Forelimb muscle (tissue), 1 donor: Measurements from ENCODE around the gene MXRA7. TPM values are rescaled to one million over a fixed set of nuclear protein-coding genes. Genes with fewer than 3 reads are reported as not detected.

ENCODE experiments used
- DNase-seq: peaks from one replicate; pipeline ENCODE4 v3.0.0-alpha.2; 2013; ENCODE audit warnings: low read depth
- polyA plus RNA-seq: library from polyadenylated mRNA; unstranded; fragments of 120-200 nt; gene quantifications from one replicate; pipeline ENCODE4 v1.2.1, GENCODE V29; 2013; ENCODE audit not compliant: insufficient read length

Gene MXRA7
- polyA plus RNA-seq, 1 donor: 135 TPM

DNA sequence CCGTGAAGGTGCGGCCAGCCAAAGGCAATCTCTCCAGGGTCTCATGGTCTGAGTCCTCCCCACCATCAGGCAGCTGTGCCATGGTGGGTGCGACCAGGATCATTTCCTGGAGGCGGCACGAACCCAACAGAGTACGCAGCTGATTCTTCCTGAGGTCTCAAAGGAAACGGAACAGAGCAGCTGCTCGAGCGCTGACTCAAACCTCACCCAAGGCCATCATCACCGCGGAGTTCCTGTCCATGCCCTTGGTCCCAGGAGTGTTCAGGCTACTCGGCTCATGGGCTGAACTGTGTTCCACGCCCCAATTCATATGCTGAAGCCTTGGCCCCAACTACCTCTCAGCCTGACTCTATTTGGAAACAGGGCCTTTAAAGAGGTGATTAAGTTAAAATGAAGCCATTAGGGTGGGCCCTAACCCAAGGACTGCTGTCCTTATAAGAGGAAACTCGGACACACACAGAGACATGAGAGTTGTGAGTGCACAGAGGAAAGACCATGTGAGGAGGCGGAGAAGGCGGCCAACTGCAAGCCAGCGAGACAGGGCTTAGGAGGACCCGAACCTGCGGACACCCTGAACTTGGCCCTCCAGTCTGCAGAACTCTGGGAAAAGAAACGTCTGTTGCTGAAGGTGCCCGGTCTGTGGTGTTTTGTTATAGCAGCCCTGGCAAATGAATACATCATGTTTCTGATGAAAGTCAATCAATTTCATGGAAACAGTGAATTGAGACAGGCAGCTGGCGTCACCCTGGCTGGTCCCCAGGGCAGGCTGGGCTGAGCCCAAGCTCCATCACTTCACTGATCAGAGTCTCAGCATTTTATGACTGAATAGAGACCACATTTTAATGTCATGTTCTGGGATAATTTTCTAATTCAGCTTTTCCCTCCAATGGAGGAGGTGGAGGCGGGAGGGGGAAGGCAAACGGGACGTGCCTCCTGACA, 13.7 kb downstream of the MXRA7 start:
- DNase-seq: no peak

DNA sequence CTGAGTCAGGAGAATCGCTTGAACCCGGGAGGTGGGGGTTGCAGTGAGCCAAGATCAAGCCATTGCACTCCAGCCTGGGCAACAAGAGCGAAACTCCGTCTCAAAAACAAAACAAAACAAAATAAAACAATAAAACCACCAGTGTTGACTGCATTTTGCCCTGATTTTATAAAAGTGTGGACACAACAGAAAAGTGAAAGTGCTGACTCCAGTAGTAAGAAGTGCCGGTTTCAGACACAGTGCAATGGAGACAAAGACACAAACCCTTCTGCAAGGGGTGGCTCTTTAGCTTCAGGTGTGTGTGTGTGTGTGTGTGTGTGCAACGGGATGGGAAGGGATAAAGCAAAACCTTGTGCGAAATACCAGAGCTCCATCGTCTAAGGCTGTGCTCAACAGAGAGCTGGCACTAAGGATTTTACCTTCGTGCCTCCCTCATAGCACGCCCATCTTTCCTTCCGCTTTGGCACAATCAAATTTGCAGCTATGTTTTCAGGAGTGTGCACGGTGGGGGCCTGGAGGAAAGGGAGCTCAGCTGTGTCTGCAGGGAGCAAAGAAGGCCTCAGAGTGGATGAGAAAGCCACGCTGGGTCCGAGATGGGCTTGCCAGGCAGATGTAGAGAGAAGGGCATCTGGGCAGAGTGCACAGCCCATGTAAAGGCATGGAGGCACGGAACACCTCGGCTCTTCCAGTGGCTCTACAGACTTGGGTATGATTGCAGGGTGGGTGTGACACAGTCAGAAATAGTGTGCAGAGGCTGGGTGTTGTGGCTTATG, 15.5 kb downstream of the MXRA7 start:
- no peak for DNase-seq

DNA sequence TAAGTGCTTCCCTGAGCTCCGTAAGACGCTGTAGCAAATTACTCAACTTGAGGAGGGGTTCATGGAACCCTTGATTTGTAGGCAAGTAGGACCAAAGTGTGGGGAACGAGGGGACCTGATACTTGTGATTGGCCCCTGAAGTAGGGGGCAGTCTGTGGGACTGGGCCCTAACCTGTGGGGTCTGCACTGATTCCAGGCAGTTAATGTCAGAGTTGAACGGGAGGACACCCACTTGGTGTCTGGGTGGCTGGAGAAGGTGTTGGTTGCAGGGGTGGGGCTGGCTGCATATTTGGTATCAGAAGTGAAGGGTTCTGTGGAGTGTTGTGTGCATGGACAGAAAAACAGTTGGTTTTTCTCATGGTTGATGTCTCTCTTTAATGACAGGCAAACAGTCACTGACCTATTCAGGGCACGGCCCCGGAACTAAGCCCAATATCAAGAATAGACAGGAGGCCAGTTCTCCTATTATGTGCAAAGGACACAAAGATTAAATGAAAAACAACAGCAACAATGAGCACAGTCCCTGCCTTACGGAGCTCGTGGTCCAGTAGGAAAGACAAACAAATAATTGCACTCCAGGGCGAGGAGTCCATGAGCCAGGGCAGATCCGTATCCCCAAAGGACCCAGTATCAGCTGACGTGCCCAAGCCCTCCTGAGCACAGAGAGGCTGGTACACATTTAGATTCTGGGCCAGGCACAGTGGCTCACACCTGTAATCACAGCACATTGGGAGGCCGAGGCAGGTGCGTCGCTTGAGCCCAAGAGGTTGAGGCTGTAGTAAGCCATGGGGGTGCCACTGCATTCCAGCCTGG, 19.2 kb downstream of the MXRA7 start:
- no peak for DNase-seq

DNA sequence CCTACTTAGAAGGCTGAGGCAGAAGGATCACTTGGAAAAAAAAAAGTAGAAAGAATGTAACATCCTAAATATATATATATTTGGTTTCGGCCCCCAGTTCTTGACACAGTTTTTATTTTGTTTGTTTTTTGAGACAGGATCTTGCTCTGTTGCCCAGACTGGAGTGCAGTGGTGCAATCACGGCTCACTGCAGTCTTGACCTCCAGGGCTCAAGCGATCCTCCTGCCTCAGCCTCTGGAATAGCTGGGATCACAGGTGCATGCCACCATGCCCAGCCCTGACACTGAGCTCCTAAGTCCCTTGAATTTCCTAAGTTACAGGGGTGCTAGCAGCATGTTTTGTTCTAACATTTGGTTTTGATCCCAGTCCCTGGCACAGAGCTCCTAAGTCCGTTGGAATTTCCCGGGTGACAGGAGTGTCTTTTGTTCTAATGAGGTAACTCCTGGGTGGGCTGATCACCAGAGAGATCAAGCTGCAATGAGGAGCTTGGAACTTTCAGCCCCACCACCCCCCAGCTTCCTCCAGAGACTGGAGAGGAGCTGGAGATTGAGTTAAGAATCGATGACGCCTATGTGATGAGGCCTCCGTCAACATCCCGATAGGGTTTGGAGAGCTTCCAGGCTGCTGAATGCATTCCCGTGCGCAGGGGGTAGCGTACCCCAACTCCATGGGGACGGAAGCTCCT, 20.0 kb downstream of the MXRA7 start:
- no peak for DNase-seq

DNA sequence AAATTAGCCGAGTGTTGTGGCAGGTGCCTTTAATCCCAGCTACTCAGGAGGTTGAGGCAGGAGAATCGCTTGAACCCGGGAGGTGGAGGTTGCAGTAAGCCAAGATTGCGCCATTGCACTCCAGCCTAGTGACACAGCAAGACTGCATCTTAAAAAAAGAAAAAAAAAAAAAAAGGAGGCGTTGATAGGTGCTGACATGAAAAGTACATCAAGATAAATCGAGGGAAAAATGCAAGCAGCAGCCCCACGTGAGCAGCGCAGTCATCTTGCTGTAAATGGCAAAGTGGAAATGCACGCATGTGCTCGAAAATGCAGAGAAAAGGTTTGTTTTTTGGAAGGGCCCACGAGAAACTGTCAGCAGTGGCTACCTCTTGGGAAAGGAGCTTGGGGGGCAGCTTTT, 20.9 kb downstream of the MXRA7 start:
- no peak for DNase-seq

DNA sequence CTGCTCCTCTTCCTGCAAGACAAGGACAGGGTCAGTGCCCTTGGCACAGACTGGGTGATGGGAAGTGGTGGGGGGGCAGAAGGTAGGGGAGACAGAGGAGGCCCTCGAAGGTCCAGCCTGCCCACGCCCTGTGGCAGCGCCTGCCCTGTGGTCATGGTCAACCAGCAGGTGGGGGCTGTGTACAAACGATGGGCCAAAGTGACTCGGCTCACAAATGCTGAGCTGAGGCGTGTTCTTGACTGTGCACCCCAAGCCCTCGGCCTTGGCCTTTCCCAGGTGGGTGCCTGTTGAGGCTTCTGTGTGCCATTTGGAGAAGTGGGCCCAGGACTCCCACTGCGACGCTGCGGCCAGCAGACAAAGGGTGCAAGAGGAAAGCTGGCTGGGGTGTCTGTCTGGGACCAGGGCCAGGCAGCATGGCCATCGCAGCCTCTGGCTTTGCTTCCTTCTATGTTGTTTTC, 22.6 kb downstream of the MXRA7 start:
- no peak for DNase-seq

DNA sequence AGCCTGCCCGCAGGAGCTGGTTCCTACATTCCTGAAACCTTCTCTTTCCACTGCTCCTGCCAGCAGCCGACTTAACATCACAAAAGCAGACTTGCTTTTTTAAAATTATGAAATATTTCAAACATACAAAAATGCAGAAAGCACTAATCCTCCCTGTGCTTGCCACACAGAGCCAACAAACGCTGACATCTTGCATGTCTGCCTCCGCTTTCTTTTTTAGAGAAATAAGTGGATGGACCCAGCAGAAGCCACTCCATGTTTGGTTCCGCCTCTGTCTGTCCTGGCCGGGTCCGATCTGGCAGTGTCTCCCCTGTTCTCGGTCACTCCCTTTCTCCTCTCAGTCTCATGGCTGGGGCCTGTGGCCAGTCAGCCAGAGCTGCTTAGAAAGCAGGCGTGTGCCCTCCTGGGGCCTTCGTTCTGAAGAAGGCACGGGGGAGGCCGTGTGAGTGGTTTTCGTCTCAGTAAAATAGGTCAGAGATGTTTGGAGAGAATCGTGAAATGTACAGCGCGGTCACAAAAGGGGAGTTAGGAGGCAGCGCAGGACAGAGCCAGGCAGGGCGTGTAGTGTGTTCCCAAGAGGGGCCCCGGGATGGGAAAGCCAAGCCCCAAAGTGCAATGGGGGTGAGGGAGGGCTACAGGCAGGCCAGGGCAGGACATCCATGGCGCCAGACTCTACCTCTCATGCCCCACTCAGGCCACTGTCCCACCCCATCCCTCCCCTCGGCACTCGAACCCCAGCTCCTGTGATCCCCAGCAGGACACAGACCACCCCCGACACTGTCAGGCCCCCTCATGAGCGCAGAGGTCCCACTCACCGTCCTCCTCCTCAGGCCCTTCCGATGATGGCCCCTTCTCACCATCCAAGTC, 23.2 kb downstream of the MXRA7 start:
- no peak for DNase-seq

DNA sequence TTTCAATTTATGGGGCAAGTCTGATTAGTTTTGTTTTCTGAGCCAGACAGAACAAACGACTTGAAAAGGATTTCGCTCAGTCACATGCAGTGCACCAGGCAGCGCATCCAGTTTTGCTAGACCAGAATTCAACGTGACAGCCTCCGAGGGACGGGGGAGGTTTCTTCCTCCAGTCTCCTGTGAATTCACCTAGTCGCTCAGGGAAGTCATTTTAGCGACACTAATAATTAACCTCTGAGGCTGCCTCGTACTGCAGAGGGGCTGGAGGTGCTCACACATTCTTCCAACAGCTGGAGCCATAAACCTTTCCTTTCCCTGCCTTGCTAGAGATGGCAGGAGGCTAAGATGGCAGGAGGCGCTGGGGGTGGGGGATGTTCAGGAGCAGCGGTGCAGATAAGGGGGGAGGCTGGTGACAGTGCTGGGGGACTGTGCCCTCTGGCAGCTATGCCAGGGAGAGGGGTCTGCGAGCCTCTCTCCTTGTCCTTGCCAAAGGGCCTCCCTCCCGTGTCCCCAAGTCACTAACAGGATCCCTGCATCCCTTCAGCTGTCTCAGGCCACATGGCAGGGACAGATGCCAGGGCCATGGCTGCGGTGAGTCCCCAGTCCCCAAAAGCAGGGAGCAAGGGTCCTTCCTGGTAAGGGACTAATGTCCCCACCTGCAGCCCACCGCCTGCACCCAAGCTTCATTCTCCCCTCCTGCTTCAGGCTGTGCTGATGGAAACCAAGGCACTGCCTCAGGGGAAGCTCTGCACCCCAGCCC, 24.0 kb downstream of the MXRA7 start:
- no peak for DNase-seq

DNA sequence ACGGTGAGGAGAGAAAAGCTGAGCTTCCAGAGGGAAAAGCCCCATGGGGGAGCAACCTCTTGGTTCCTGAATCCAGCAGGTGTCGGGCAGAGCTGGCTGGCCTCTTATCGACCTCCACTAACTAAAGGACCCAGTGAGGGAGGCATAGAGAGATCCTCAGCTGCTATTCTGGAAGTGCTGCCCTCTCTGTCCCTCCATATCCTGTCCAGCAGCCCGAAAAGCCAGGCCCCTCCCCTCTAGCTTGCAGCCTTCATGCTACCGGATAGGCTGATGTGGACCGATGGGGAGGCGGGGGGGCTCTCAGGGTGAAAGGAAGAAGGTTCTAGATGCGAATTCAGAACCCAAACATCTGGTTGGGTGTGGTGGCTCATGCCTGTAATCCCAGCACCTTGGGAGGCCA, 24.9 kb downstream of the MXRA7 start:
- no peak for DNase-seq

DNA sequence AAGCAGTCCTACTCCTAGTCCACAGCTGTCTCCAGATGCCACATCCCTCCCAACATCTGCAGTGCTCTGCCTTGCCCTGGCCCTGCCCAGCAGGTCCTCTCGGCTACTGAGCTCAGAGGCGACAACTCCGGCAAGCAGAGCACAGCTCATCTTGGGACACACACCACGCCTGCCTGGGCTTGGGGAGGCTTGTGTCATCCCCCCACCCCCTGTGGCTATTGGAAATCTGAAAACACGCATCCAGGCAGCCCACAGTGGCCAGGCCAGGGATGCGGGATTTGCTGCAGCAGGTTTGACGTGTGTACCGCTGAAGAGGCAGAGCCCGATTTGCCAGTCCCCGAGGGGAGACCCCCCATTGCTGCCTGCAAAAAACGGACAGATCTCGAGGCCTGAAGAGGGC, 25.4 kb downstream of the MXRA7 start:
- no peak for DNase-seq

DNA sequence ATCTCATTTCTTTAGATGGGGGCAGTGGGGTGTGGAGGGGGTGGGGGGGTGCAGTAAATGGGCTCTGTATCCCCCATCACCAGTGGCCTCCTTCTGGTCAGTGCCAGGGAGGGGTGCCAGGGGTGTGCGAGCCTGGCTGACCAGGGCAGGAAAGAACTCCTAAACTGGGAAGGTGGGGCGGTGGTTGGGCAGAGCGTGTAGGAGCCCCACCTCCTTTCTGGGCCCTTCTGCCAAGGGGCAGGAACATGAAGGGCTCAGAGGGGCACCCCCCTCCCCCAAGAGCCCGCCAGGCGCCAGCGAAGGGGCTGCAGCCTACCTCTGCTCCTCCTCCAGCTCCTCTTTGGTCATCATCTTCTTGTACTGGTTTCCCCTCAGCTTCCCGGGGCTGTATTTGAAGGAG, 26.0 kb downstream of the MXRA7 start:
- no peak for DNase-seq

DNA sequence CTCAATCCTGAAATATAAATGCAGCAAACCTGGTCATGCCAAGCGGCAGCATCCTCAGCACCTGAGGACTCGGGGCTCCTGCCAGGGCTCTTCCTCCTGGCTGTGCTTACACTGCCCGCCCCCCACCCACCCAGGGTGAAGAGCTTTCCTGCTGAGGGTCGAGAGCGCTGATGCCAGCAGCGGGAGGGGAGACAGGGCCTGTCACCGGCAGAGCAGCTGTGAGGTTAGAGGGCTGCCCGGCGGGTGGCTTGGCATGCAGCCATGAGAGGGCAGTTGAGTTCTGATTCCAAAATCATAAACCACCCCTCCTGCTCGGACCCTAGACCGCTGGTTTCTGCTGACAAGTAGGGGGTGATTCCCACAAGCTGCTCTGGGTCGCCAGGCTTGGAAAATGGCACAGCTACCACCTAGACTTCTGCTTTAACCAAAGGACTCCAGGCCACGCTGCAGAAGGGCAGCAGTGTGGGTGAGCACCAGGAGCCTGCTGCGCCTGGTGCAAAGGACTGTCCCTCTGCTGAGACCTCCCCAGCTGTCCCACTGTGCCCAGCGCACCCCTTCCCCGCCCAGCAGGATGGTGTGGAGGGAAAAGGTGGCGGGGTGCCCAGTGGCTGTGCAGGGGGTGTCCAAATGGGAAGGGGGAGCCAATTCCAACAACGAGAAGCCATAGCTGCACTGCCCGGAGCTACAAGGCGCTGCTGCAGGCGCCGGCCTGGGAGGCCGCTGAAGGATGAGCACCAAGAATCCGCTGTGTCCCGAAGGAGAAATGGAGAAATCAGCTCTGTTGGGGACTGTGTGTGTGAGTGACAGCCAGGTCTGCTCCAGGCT, 26.6 kb downstream of the MXRA7 start:
- no peak for DNase-seq

DNA sequence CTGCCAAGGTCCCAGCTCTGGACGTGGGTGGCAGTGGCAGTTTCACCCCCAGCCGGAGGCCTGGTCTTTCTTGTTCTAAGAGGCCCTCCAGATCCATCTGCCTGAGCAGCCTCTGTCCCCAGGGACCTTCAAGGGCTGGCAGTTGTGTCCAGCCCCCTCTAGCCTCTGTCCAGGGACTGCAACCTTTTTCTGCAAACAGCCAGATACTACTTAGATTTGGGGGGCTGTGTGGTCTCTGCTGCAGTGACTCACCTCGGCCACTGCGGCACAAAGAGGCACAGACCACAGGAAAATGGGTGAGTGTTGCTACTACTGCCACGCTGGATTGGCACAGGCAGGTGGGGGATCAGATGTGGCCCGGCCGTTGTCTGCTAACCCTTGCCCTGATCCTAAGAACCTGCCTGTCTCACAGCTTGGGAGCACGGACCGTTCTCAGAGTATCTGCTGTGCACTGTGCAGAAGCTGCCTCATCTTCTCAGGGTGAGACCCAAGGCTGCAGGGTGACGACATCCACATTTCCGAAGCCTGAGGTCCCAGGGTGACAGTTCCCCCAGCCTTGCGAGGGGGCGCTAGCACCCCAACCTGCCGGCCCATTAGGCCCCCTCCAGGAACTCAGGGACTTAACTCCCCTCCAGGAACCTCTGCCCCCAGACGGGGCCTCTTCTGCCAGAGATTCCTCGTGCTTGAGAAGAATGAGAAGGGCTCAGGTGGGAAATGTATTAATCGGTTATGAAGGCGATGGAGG, 27.6 kb downstream of the MXRA7 start:
- no peak for DNase-seq

DNA sequence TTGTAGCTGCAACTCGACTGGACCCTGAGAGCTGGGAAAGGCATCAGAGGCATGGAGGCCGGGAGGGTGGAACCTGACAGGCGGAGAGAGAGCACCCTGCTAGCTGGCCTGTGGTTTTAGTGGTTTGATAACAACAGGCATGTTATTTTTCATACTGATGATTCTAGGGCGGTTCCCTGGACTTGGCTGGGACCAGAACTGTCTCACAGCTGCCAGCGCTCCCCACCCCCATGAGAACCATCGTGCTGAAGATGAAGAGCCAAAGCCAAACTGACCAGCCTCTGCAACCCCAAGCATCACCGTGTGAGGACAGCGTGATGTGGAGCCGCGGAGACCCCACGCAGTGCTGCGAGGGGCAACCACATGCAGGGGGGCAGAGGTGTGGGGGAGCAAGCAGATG, 28.5 kb downstream of the MXRA7 start:
- DNase-seq: no peak

DNA sequence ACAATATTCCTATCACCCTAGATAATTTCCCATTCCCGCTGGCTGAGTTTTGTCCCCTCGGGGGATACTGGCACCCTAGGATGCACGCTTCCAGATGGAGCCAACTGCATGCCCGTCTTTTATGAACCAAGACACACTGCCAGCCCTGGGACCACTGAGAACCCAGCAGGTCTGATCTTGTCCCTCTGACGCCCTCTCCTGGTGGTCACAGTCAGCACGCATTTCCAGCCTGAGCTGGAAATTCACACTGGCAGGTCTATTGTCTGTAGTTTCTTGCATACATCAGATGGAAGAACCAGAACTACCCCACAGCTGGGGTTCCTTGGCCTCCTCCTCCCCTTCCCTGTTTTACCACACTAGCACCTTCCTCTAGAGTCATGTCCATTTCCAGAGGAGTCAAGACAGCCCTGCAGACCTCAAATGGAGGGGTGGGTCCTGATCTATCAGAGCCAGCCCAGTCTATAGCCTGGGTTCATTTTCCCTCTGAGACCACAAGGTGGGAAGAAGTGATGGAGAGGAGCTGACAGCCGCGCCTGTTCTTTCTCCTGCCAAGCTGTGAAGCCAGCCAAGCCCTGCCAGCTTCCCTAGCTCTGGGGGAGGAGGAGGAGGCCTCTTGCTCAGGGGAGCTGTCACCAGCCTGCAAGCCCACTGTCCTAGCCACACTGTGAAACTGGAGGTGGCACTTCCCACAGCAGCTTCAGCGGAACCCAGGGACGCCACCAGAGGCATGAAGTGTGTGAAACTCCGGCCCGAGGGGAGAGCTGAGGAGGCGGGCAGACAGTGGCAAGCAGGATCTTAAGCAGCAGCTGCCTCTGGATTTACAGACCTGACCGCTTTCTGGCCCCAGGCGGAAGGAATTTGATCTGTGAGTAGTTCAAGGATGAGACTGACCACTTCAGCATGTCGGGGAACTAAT, 29.3 kb downstream of the MXRA7 start:
- DNase-seq: no peak

DNA sequence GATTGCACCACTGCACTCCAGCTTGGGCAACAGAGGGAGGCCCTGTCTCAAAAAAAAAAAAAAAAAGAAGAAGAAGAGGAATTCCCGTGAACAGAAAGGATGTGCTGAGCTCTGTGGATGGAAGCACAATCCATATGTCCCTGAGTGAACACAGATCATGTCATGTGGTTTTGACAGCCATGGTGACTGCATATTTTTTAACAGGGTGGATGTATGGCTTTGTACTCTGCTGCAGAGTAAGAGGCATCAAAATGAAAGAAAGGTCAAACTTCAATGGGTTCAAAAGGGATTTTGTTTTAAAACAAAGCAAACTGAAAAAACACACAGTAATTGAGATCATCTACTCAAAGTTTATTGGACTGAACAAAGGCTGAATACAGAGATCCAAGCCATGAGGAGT, 31.5 kb downstream of the MXRA7 start:
- DNase-seq: no peak

DNA sequence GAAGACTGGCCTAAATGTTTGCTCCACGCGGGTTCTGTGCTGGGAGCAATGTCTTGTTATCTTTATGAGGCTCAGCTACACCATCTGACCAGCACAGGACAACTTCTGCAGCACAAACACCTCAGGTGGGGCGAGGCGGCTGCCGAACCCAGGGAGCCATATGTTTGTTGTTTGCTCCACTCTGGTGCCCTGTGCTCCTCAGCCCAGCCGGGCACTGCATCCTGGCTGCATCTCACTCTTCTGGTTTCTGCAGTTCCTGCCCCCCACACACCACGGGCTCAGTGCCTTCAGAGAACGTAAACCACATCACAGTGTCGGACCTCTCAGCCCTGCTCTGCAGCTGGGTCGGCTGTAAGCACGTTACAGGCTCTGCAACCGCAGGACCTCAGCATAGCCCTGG, 32.4 kb downstream of the MXRA7 start:
- DNase-seq: no peak
